ENCODE results near the gene CNTRL.

- TF ChIP-seq CTCF (conservative IDR thresholded peaks at IDR 0.05 in 1 of 2, IDR thresholded peaks at IDR 0.05 in 1 of 2; ENCODE audit: low read depth in 1 of 2, low read length in 2 of 2) (no peak), EZH2 (IDR thresholded peaks at IDR 0.05; ENCODE audit: low read length, missing control alignments) (no peak)
These were observed 26.1 kb upstream of the CNTRL start for GRCh38 chr9:121048618-121049017.
